Measurements from ENCODE around the gene OCA2.

OCA2 gene

DNA sequence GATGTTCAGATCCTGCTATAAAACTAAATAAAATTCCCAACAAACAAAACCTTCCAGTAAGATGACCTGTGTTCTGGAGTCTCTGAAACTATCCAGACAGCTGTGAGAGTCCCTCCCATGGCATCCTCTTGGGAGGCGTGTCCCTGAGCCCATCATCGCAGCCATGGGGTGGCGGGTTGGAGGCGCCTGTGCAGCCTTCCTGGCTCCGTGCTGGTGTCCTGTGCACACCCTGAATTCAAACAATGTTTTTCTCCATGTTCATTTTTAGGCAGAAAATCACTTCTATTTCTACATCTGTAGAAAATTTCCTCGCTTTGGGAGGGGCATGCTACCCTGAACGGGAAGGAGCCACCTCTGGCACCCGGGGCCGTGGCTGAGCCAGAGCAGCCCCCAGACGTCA is 19.4 kb upstream of the OCA2 start:
- DNase-seq: peak; percentile 35

GRCh38 chr15:28118083-28118482 is 19.0 kb upstream of the OCA2 start:
- peak; percentile 35 for DNase-seq

- peak; percentile 38 for DNase-seq
These were observed 18.4 kb upstream of the OCA2 start for GRCh38 chr15:28117432-28117990.

- peak; percentile 50 for DNase-seq
These were observed 17.7 kb upstream of the OCA2 start for GRCh38 chr15:28116521-28117431.

- peak; percentile 38 for DNase-seq
These were observed 16.8 kb upstream of the OCA2 start for GRCh38 chr15:28115871-28116270.

DNA sequence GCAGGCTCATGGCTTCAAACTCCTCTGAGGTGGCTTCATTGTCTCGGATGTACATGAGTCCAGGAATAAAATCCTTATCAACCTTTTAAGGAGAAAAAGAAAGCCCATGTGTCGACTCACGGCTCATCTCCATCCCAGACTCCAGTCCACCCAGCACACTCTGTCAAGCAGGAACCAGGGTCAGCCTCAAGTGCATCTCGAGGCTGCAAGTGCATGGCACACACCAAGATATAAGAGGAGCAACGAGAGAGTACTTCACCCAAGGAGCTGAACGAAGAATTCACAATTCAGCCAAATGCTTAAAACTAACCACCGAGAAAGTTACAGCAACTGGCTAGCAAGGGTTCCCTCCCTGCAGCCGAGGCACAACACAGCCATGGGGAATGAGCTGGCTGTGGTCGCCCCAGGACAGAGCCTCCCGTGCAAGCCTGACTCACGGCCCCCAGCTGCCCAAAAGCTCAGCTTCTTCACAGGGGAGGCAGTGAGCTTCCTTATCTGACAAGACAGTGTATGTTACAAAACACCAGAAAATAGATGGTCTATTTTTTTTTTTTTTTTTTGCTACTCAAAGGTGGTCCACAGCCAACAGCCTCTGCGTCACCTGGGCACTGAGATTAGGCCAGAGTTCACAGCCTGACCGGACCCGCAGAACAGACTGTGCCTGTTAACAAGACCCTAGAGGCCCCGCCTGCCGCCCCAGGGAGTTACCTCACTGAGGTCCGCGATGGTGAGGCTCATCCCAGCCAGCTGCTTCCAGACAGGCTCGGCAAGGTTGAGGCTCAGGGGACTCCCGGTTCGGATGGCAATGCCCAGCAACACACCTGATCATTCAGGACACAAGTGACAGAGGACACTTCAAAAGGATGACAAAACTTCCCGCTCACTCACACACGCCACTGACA is 15.9 kb upstream of the OCA2 start:
- peak; percentile 48 for DNase-seq

GRCh38 chr15:28114114-28114455 is 15.0 kb upstream of the OCA2 start:
- DNase-seq: no peak

GRCh38 chr15:28113394-28114113 is 14.4 kb upstream of the OCA2 start:
- peak; percentile 45 for DNase-seq

DNA sequence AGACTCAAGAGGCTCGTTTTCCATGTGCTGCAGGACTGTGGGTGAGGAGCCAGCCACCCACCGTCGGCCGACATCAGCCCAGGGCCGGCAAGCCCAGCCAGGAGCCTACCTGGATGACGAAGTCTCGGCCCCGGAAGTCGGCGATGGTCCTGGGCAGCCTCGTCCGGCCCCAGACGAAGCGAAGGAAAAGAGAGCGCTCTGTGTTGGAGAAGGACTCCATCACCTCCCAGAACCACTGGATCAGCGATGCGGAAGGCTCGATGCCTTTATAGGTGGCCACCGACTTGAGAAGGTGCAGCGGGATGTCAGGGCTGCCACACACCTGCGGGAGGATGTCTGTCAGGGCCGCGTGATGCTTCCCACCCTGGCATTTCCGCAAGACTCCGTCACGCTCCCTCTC is 13.8 kb upstream of the OCA2 start:
- DNase-seq: peak; percentile 35

- peak; percentile 26 for DNase-seq
These were observed 13.1 kb upstream of the OCA2 start for GRCh38 chr15:28112101-28112760.

GRCh38 chr15:28111543-28111942 is 12.4 kb upstream of the OCA2 start:
- DNase-seq: peak; percentile 41

- DNase-seq: peak; percentile 46
These were observed 11.4 kb upstream of the OCA2 start for GRCh38 chr15:28110481-28110881.

DNA sequence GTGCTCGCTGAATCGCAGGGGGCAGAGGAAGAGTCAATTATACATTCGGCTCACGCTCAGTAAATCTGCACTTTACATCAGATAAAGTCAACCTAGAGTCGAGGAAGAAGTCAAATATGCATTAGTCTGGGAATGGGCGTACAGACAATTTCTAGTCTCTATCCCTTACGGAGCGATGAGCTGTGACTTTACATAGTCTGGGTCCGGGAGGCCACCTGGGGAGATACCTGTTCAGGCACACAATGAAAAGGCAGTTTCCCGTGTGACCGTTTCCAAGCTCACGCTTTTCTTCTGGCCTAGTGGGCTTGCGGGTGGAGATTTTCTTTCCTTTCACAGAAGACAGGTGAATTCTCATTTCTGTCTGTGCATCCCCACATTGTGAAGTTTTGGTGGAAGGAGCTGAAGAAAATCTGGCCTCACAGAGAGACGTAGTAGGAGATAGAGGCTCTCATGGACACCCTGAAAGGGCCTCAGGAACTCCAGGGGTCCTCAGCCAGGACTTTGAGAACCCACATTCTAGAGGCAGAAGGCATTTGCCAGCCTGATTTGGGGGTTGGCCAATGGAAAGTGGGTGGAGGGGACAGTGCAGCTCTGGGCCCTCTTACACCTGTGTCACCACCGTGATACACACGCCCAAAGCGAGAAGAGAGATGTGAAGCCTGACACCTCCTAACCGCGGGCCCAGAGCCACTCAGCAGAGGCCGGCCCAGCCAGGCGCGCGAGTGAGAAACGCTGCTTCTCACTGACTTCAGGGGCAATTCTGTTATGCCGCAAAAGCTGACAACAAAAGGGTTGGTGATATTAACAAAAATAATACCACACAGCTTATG is 10.7 kb upstream of the OCA2 start:
- DNase-seq: peak; percentile 39

DNA sequence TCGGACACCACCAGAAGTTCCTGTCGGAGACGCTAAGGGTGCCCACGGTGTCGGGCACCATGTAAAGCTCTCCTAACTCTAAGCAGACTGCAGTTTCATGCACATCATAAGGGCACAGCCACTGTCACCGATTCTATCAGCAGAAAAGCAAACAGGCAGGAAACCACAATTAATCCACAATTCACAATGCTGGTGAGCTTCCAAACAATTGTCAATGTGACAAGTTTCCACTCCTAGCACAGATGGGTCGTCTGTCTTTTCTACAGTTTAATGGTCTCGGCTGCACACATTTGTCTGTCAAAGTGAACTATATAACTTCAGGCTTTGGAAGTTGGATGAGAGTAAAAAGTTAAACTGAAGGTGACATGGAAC is 8.8 kb upstream of the OCA2 start:
- DNase-seq: no peak

DNA sequence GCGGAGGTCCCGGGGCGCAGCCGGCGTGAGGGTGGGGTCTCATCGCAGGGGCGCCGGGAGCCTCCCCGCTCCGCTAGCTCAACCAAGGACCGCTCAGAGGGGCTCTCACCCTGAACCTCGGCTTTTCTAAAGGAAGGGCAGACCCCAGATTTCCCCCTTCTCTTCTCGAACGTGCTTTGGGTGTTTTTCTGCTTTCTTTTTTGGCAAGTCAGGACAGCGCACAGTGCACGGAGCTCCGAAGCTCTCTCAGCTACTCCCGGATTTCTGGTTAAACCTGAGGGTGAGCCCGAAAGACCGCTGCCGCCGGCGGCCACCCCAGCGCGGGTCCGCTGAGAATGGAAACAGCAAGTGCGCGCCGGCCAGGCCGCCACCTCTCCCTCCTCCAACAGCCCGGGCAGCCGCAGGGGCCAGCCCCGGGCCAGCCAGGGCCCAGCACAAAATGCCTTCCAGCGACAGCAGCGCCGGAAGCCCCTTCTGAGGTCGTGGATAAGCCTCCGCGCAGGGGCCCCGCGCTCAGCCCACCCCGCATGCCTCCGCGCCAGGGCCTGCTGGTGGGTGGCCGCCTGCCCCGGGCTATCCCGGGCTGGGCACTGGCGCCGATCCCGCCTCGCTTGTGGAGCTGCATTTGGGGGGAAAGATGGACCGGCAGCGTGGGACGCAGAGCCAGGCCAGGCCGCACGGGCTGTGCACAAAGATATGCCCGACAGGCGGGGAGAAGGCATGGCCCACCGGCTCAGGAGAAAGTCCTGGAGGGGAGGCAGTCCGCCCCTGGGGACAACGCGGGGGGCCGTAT is 8.2 kb upstream of the OCA2 start:
- peak; percentile 69 for DNase-seq

- peak; percentile 60 for DNase-seq
These were observed 7.4 kb upstream of the OCA2 start for GRCh38 chr15:28106294-28107110.

DNA sequence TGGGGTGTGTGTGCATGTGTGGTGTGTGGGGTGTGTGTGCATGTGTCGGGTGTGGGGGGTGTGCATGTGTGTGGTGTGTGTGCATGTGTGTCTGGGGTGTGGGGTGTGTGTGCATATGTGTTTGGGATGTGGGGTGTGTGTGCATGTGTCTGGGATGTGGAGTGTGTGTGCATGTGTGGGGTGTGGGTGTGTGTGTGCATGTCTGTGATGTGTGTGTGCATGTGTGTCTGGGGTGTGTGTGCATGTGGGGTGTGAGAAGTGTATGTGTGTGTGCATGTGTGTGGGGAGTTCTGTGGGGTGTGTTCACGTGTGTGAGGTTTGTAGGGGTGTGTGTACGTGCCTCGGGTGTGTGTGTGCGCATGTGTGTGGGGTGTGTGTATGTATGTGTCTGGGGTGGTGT is 6.7 kb upstream of the OCA2 start:
- no peak for DNase-seq

DNA sequence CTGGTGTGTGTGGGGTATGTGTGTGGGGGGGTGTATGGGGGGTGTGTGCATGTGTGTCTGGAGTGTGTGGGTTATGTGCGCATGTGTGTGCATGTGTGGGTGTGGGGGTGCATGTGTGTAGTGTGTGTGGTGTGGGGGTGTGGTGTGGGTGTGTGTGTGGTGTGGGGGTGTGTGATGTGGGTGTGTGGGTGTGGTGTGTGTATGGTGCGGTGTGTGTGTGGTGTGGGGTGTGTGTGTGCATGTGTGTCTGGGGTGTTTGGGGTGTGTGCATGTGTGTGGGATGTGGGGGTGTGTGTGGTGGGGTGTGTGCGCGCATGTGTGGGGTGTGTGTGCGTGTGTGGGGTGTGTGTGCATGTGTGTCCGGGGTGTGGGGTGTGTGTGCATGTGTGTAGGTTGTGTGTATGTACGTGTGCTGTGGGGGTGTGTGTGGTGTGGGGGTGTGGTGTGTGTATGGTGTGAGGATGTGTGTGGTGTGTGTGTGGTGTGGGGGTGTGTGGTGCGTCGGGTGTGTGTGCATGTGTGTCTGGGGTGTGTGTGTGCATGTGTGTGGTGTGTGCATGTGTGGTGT is 6.2 kb upstream of the OCA2 start:
- DNase-seq: peak; percentile 27

DNA sequence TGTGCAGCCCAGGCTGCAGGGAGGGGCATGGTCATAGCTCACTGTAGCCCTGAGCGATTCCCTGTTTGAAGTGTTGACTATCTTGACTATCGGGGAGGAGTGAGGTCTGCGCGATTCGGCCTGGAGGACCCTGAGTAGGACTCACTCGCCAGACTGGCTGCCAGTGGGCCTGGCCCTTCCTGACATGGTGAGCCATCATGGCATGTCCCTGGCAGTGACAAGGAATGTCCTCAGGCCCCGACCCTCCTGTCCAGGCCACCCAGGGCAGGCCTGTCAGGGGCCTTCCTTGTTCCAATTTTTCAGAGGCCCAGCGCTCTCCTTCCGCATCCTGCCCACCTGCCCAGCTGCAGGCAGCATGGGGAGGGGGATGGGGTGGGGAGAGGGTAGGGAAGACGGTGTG is 5.2 kb upstream of the OCA2 start:
- DNase-seq: peak; percentile 45

Measured in islet precursor cell (in vitro differentiated cells).